GM12891 (cell line): ENCODE data around the gene AK5.

Source experiments
- DNase-seq: peaks from one replicate; pipeline ENCODE4 v3.0.0; 2011; ENCODE audit warnings: low spot score; ENCODE audit not compliant: insufficient read length
- FAIRE-seq: peaks from 2 replicates; lab custom pipeline; 2011; peaks lifted over from hg19 to GRCh38; lab: Jason Lieb, UNC
- PAX5 ChIP-seq: IDR thresholded peaks from 2 replicates; pipeline ENCODE4 v1.6.1; 2011; ENCODE audit warnings: low read length, moderate library complexity, mild to moderate bottlenecking; ENCODE audit not compliant: insufficient read depth, severe bottlenecking
- POLR2A ChIP-seq: IDR thresholded peaks from 2 replicates; pipeline ENCODE4 v1.6.1; 2011; ENCODE audit warnings: low read depth, low read length, control low read depth
- POLR2AphosphoS5 ChIP-seq: IDR thresholded peaks from 2 replicates; pipeline ENCODE4 v1.6.1; 2011; ENCODE audit warnings: low read depth, low read length, control low read depth
- POU2F2 ChIP-seq: IDR thresholded peaks from 2 replicates; pipeline ENCODE4 v1.6.1; 2011; ENCODE audit warnings: low read depth, mild to moderate bottlenecking, control low read depth, low read length, moderate library complexity
- SPI1 ChIP-seq: IDR thresholded peaks from 2 replicates; pipeline ENCODE4 v1.6.1; 2011; ENCODE audit warnings: low read depth, low read length, control low read depth
- TAF1 ChIP-seq: IDR thresholded peaks from 2 replicates; pipeline ENCODE4 v1.6.1; 2011; ENCODE audit warnings: low read depth, low read length, control low read depth

The AK5 gene

GRCh38 chr1:77375541-77375940 is 93.7 kb downstream of the AK5 start:
- TF ChIP-seq POLR2A (no peak), SPI1 (no peak), POU2F2 (no peak), PAX5 (no peak), POLR2AphosphoS5 (no peak), TAF1 (no peak)
- DNase-seq (no peak), FAIRE-seq (no peak)

- no peak for TF ChIP-seq PAX5
- TF ChIP-seq POLR2A = no peak
- TF ChIP-seq POLR2AphosphoS5 = no peak
- no peak for TF ChIP-seq POU2F2
- no peak for TF ChIP-seq SPI1
- TF ChIP-seq TAF1 = no peak
- FAIRE-seq = no peak
- no peak for DNase-seq
Observed at GRCh38 chr1:77375990-77376389, 94.2 kb downstream of the AK5 start.

- FAIRE-seq (no peak), DNase-seq (no peak)
- TF ChIP-seq POLR2A = no peak
- TF ChIP-seq POU2F2 = no peak
- TF ChIP-seq TAF1 = no peak
- no peak for TF ChIP-seq SPI1
- no peak for TF ChIP-seq PAX5
- TF ChIP-seq POLR2AphosphoS5 = no peak
Observed at GRCh38 chr1:77378723-77379535, 97.1 kb downstream of the AK5 start.

- TF ChIP-seq POU2F2 (no peak), SPI1 (no peak), POLR2A (no peak), POLR2AphosphoS5 (no peak), TAF1 (no peak)
- no peak for DNase-seq
- FAIRE-seq = no peak
Observed at GRCh38 chr1:77382366-77382765, 100.5 kb downstream of the AK5 start.

GRCh38 chr1:77383236-77383635 is 101.4 kb downstream of the AK5 start:
- TF ChIP-seq POLR2AphosphoS5 (no peak), POU2F2 (no peak), POLR2A (no peak), SPI1 (no peak), TAF1 (no peak), PAX5 (no peak)
- no peak for FAIRE-seq
- DNase-seq = no peak

- TF ChIP-seq POLR2A (no peak), TAF1 (no peak), POLR2AphosphoS5 (no peak), PAX5 (no peak), POU2F2 (no peak), SPI1 (no peak)
- no peak for FAIRE-seq
- DNase-seq = no peak
Observed at GRCh38 chr1:77385551-77385950, 103.7 kb downstream of the AK5 start.

GRCh38 chr1:77386276-77386675 is 104.5 kb downstream of the AK5 start:
- TF ChIP-seq PAX5 (no peak), POU2F2 (no peak), SPI1 (no peak), TAF1 (no peak), POLR2A (no peak), POLR2AphosphoS5 (no peak)
- FAIRE-seq = no peak
- no peak for DNase-seq

- TF ChIP-seq POU2F2 = no peak
- no peak for TF ChIP-seq TAF1
- no peak for TF ChIP-seq POLR2AphosphoS5
- no peak for TF ChIP-seq POLR2A
- no peak for TF ChIP-seq SPI1
- no peak for TF ChIP-seq PAX5
- FAIRE-seq (no peak), DNase-seq (no peak)
Observed at GRCh38 chr1:77387553-77387952, 105.7 kb downstream of the AK5 start.

GRCh38 chr1:77388661-77389060 is 106.8 kb downstream of the AK5 start:
- TF ChIP-seq PAX5 = no peak
- DNase-seq = no peak
- no peak for FAIRE-seq
